Mesendoderm (in vitro differentiated cells): ENCODE measurements around the gene ATP8A1.

ENCODE experiments used
- DNase-seq: peaks from one replicate; pipeline ENCODE4 v3.0.0; 2013
- H2AK5ac ChIP-seq: 2 replicates; pipeline ENCODE4 v1.6.1; 2013; ENCODE audit warnings: low read length, inconsistent platforms
- H2BK120ac ChIP-seq: 2 replicates; pipeline ENCODE4 v1.6.1; 2013; ENCODE audit warnings: low read depth, mild to moderate bottlenecking, low read length, moderate library complexity, mixed read lengths
- H2BK15ac ChIP-seq: replicated peaks from 2 replicates; pipeline ENCODE4 v1.6.1; 2013; ENCODE audit warnings: low read depth, mild to moderate bottlenecking, moderate library complexity
- H2BK5ac ChIP-seq: 2 replicates; pipeline ENCODE4 v1.6.1; 2013; ENCODE audit warnings: low read length, inconsistent platforms
- H3K18ac ChIP-seq: 2 replicates; pipeline ENCODE4 v1.6.1; 2013; ENCODE audit warnings: mild to moderate bottlenecking, low read length, mixed read lengths
- H3K23ac ChIP-seq: one replicate; pipeline ENCODE4 v1.6.1; 2013; ENCODE audit warnings: low read length
- H3K27ac ChIP-seq: 2 replicates; pipeline ENCODE4 v1.5.1; 2013; ENCODE audit warnings: low read depth, mild to moderate bottlenecking, inconsistent platforms, low read length, moderate library complexity
- H3K27me3 ChIP-seq: 2 replicates; pipeline ENCODE4 v1.6.1; 2013; ENCODE audit warnings: low read length, control low read depth, mild to moderate bottlenecking, inconsistent platforms; ENCODE audit not compliant: insufficient read depth, poor library complexity
- H3K36me3 ChIP-seq: 2 replicates; pipeline ENCODE4 v1.6.1; 2013; ENCODE audit warnings: low read length, inconsistent platforms; ENCODE audit not compliant: control insufficient read depth, insufficient read depth
- H3K4ac ChIP-seq: one replicate; pipeline ENCODE4 v1.6.1; 2013; ENCODE audit warnings: low read depth, mild to moderate bottlenecking, low read length, moderate library complexity
- H3K4me1 ChIP-seq: 2 replicates; pipeline ENCODE4 v1.6.1; 2013; ENCODE audit warnings: low read depth, low read length, inconsistent platforms; ENCODE audit not compliant: control insufficient read depth
- H3K4me2 ChIP-seq: 2 replicates; pipeline ENCODE4 v1.6.1; 2013; ENCODE audit warnings: low read length
- H3K4me3 ChIP-seq: 2 replicates; pipeline ENCODE4 v1.5.1; 2013; ENCODE audit warnings: mild to moderate bottlenecking, low read length
- H3K56ac ChIP-seq: one replicate; pipeline ENCODE4 v1.6.1; 2013; ENCODE audit warnings: low read length
- H3K79me1 ChIP-seq: 2 replicates; pipeline ENCODE4 v1.6.1; 2013; ENCODE audit warnings: low read length, inconsistent platforms
- H3K79me2 ChIP-seq: 2 replicates; pipeline ENCODE4 v1.6.1; 2013; ENCODE audit warnings: mild to moderate bottlenecking, low read length; ENCODE audit not compliant: control insufficient read depth, insufficient read depth
- H3K9ac ChIP-seq: 2 replicates; pipeline ENCODE4 v1.6.1; 2013; ENCODE audit warnings: low read length, inconsistent platforms
- H4K5ac ChIP-seq: one replicate; pipeline ENCODE4 v1.6.1; 2013; ENCODE audit warnings: low read length
- H4K8ac ChIP-seq: one replicate; pipeline ENCODE4 v1.6.1; 2013; ENCODE audit warnings: low read depth, mild to moderate bottlenecking, control low read depth, low read length, moderate library complexity
- WGBS: extraction: QIAGEN DNeasy Blood & Tissue Kit; methylation state at CpG from one replicate; pipeline ENCODE4 v1.1.7; 2013; ENCODE audit warnings: low lambda C conversion rate, missing lambda C conversion rate; ENCODE audit not compliant: insufficient coverage; ENCODE audit errors: extremely low coverage; 5-methylcytosine and 5-hydroxymethylcytosine counted together

The ATP8A1 gene

GRCh38 chr4:42363614-42364013 lies 293.3 kb downstream of the ATP8A1 start:
- WGBS = no CpG with 5 or more reads among the region's 3 CpGs
- no peaks in the 10 kb centered on the region for H3K79me1 ChIP-seq
- H4K5ac ChIP-seq = no peak overlapping the region
- no peak overlapping the region for H2BK120ac ChIP-seq
- H3K4me3 ChIP-seq = no peak overlapping the region
- no peak overlapping the region for H2BK15ac ChIP-seq
- H3K56ac ChIP-seq = no peak overlapping the region
- no peaks in the 10 kb centered on the region for H3K27me3 ChIP-seq
- no peak overlapping the region for H3K18ac ChIP-seq
- H3K23ac ChIP-seq = no peak overlapping the region
- H3K36me3 ChIP-seq = no peaks in the 10 kb centered on the region
- no peak overlapping the region for H3K4ac ChIP-seq
- H3K27ac ChIP-seq = no peak overlapping the region
- no peak for DNase-seq
- H3K4me1 ChIP-seq = no peaks in the 10 kb centered on the region
- no peak overlapping the region for H2BK5ac ChIP-seq
- no peak overlapping the region for H2AK5ac ChIP-seq
- H3K4me2 ChIP-seq = no peak overlapping the region
- H4K8ac ChIP-seq = no peak overlapping the region
- no peaks in the 10 kb centered on the region for H3K79me2 ChIP-seq
- no peak overlapping the region for H3K9ac ChIP-seq

- H3K4ac ChIP-seq = no peak overlapping the region
- H3K4me2 ChIP-seq = no peak overlapping the region
- no CpG with 5 or more reads among the region's 3 CpGs for WGBS
- H3K27me3 ChIP-seq = no peaks in the 10 kb centered on the region
- H2BK120ac ChIP-seq = no peak overlapping the region
- H2BK5ac ChIP-seq = no peak overlapping the region
- no peak overlapping the region for H3K27ac ChIP-seq
- H3K9ac ChIP-seq = no peak overlapping the region
- H3K56ac ChIP-seq = no peak overlapping the region
- H3K79me1 ChIP-seq = no peaks in the 10 kb centered on the region
- H3K36me3 ChIP-seq = no peaks in the 10 kb centered on the region
- no peak overlapping the region for H3K4me3 ChIP-seq
- H3K23ac ChIP-seq = no peak overlapping the region
- no peak overlapping the region for H2BK15ac ChIP-seq
- no peaks in the 10 kb centered on the region for H3K79me2 ChIP-seq
- DNase-seq = no peak
- no peak overlapping the region for H4K5ac ChIP-seq
- no peak overlapping the region for H3K18ac ChIP-seq
- H3K4me1 ChIP-seq = no peaks in the 10 kb centered on the region
- no peak overlapping the region for H4K8ac ChIP-seq
- H2AK5ac ChIP-seq = no peak overlapping the region
Measured at GRCh38 chr4:42362591-42362990, 294.3 kb downstream of the ATP8A1 start.

GRCh38 chr4:42361456-42361855 lies 295.4 kb downstream of the ATP8A1 start:
- Histone ChIP-seq H3K27me3 (no peaks in the 10 kb centered on the region), H3K9ac (no peak overlapping the region), H3K4ac (no peak overlapping the region), H4K8ac (no peak overlapping the region), H2BK5ac (no peak overlapping the region), H3K56ac (no peak overlapping the region), H3K79me1 (no peaks in the 10 kb centered on the region), H3K36me3 (no peaks in the 10 kb centered on the region), H2BK15ac (no peak overlapping the region), H3K4me2 (no peak overlapping the region), H3K27ac (no peak overlapping the region), H4K5ac (no peak overlapping the region), H3K4me1 (no peaks in the 10 kb centered on the region), H3K23ac (no peak overlapping the region), H2BK120ac (no peak overlapping the region), H3K18ac (no peak overlapping the region), H3K4me3 (no peak overlapping the region), H2AK5ac (no peak overlapping the region), H3K79me2 (no peaks in the 10 kb centered on the region)
- no peak for DNase-seq
- no CpG with 5 or more reads among the region's 8 CpGs for WGBS

GRCh38 chr4:42360256-42360669 lies 296.6 kb downstream of the ATP8A1 start:
- H2BK120ac ChIP-seq = no peak overlapping the region
- H3K27me3 ChIP-seq = no peaks in the 10 kb centered on the region
- H3K18ac ChIP-seq = no peak overlapping the region
- no peak overlapping the region for H4K5ac ChIP-seq
- no peak overlapping the region for H4K8ac ChIP-seq
- H2BK5ac ChIP-seq = no peak overlapping the region
- no peak overlapping the region for H3K9ac ChIP-seq
- H3K79me2 ChIP-seq = no peaks in the 10 kb centered on the region
- no peak for DNase-seq
- H3K4me1 ChIP-seq = no peaks in the 10 kb centered on the region
- H3K23ac ChIP-seq = no peak overlapping the region
- H3K56ac ChIP-seq = no peak overlapping the region
- H3K79me1 ChIP-seq = no peaks in the 10 kb centered on the region
- no peak overlapping the region for H3K4me2 ChIP-seq
- H2BK15ac ChIP-seq = no peak overlapping the region
- H3K4ac ChIP-seq = no peak overlapping the region
- no peak overlapping the region for H3K27ac ChIP-seq
- no CpG with 5 or more reads among the region's 2 CpGs for WGBS
- H3K36me3 ChIP-seq = no peaks in the 10 kb centered on the region
- H2AK5ac ChIP-seq = no peak overlapping the region
- H3K4me3 ChIP-seq = no peak overlapping the region

- Histone ChIP-seq H2BK5ac (no peak overlapping the region), H3K56ac (no peak overlapping the region), H2BK120ac (no peak overlapping the region), H3K27ac (no peak overlapping the region), H3K23ac (no peak overlapping the region), H3K4me3 (no peak overlapping the region), H4K8ac (no peak overlapping the region), H3K27me3 (no peaks in the 10 kb centered on the region), H3K36me3 (no peaks in the 10 kb centered on the region), H3K79me1 (no peaks in the 10 kb centered on the region), H3K18ac (no peak overlapping the region), H4K5ac (no peak overlapping the region), H2AK5ac (no peak overlapping the region), H3K79me2 (no peaks in the 10 kb centered on the region), H3K9ac (no peak overlapping the region), H3K4me2 (no peak overlapping the region), H2BK15ac (no peak overlapping the region), H3K4me1 (no peaks in the 10 kb centered on the region), H3K4ac (no peak overlapping the region)
- WGBS = no CpG with 5 or more reads among the region's 5 CpGs
- no peak for DNase-seq
Measured at GRCh38 chr4:42359711-42360110, 297.2 kb downstream of the ATP8A1 start.
